Hematopoietic multipotent progenitor cell treated with erythropoietin and hydrocortisone succinate and interleukin-3 and kit ligand, for 4 days (in vitro differentiated cells): ENCODE data around the gene STAG3.
A peak's percentile ranks its signal among the peaks of the same experiment; 100 is the strongest.
"Not testable (repeated sequence)": the region's sequence is repeated elsewhere in the genome, so short reads cannot be mapped to it uniquely, and the experiment has no call there.

Source experiments
- DNase-seq: peaks from one replicate; pipeline ENCODE4 v3.0.0-alpha.2; 2015

Gene STAG3, protein sequence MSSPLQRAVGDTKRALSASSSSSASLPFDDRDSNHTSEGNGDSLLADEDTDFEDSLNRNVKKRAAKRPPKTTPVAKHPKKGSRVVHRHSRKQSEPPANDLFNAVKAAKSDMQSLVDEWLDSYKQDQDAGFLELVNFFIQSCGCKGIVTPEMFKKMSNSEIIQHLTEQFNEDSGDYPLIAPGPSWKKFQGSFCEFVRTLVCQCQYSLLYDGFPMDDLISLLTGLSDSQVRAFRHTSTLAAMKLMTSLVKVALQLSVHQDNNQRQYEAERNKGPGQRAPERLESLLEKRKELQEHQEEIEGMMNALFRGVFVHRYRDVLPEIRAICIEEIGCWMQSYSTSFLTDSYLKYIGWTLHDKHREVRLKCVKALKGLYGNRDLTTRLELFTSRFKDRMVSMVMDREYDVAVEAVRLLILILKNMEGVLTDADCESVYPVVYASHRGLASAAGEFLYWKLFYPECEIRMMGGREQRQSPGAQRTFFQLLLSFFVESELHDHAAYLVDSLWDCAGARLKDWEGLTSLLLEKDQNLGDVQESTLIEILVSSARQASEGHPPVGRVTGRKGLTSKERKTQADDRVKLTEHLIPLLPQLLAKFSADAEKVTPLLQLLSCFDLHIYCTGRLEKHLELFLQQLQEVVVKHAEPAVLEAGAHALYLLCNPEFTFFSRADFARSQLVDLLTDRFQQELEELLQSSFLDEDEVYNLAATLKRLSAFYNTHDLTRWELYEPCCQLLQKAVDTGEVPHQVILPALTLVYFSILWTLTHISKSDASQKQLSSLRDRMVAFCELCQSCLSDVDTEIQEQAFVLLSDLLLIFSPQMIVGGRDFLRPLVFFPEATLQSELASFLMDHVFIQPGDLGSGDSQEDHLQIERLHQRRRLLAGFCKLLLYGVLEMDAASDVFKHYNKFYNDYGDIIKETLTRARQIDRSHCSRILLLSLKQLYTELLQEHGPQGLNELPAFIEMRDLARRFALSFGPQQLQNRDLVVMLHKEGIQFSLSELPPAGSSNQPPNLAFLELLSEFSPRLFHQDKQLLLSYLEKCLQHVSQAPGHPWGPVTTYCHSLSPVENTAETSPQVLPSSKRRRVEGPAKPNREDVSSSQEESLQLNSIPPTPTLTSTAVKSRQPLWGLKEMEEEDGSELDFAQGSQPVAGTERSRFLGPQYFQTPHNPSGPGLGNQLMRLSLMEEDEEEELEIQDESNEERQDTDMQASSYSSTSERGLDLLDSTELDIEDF

DNA sequence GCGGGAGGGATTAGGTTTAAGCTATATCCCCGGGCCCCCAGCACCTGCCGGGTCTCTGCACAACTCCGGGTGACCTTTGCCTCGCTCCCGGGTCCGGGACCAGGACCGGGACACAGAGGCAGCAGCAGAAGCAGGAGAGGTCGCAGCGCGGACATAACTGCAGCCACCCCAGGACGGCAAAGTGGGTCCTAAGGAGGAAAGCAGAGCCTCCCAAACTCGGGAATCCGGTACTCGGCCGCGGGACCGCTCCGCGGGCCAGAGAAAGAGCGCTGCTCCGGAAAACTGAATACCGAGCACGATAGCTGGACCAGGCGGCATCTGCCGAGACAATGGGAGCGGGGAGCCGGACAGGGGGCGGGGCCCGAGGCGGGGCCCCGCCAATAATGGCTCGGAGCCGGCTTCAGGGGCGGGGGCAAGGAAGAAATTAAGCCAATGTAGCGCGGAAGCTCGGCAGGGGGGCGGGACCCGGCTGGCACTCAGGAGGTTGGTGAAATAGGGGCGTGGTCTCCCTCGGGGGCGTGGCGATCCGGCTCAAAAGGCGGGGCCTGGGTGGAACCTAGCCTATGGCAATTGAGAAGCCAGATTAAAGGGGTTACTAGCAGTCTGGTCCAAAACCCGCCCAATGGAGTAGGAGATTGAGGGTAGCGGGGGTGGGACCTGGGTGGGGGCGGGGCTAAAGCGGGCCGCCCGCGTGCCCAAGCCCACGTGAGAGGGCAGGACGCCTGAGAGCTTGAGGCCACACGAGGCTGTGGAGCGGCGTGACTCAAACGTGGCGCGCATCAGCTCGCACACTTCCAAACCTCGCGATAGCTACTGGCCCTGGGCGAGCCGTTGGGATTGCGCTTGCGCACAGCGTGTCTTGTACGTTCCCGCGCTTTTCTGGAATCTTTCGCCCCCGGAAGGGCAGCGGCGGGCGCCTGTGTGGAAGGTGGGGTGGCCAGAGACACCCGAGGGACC lies at the start of gene STAG3, which contains the start of gene GPC2:
Gene STAG3 (plus strand): TSS at position 874 of the 957 bp plus-strand sequence. CDS start 2,639 bp downstream, outside the sequence.
Gene GPC2 (minus strand): TSS at position 337 of the 957 bp plus-strand sequence. CDS start 182 bp downstream, at position 155.
- peak; percentile 98 for DNase-seq

DNA sequence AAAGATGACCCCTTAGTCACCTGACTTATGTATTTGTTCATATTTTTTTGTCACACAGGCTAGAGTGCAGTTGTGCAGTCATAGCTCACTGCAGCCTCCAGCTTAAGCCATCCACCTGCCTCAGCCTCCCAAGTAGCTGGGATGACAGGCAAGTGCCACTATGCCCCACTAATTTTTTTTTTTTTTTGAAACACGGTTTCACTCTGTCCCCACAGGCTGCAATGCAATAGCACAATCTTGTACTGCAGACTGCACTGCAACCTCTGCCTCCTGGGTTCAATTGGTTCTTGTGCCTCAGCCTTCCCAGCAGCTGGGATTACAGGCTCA lies 49.1 kb upstream of the STAG3 start:
- DNase-seq: no peak

DNA sequence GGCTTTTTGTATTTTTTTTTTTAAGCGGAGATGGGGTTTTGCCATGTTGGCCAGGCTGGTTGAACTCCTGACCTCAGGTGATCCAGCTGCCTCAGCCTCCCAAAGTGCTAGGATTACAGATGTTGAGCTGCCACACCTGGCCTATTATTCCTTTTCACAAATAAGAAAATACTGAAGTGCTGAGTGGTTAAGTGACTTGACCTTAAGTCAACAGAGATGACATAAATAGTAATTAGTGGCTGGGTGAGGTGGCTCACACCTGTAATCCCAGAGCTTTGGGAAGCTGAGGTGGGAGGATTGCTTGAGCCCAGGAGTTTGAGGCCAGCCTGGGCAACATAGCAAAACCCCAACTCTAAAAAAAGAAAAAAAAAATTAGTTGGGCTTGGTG lies 47.5 kb upstream of the STAG3 start:
- DNase-seq: not testable (repeated sequence)

DNA sequence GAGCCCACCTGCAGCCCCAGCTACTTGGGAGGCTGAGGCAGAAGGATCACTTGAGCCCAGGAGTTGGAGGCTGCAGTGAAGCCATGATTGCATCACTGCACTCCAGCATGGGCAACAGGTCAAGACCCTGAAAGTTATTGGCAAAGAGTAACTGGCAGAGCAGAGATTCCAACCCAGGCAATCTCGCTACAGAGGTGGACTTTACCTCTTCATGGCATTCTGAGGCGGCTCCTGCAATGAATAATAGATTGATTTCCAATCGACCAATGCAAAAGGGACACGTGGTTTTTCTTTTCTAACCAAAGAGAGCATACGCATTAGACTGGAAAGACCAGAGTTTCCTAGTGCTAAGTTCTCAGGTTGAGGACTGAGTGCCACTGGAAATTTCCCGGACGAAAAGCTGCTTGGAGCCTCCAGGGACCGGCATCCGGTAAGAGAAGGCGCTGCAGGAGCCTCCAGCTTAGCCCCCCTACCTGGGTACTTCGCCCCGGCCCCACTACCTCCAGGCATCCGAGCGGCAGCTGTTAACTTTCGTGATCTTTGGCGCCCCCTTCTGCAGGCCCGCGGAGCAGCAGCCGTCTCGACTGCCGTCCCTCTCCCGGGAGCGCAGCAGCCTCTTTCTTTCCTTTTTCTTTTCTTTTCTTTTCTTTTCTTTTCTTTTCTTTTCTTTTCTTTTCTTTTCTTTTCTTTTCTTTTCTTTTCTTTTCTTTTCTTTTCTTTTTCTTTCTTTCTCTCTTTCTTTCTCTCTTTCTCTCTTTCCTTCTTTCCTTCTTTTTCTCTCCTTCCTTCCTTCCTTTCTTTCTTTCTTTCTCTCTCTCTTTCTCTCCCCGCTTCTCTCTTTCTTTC lies 46.9 kb upstream of the STAG3 start:
- peak; percentile 85 for DNase-seq

DNA sequence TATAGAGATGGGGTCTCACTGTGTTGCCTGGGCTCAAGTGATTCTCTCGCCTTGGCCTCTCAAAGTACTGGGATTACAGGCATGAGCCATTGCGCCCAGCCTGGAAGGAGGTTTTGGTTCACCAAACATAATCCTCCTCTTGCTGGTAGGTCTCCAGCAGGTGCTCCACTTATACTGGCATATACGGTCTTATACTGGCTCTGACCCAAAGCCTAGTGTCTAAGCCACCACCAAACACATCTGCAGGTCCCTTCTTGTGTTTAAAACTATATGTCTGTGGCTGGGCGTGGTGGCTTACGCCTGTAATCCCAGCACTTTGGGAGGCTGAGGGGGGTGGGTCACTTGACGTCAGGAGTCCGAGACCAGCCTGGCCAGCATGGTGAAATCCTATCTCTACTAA lies 45.6 kb upstream of the STAG3 start:
- no peak for DNase-seq

DNA sequence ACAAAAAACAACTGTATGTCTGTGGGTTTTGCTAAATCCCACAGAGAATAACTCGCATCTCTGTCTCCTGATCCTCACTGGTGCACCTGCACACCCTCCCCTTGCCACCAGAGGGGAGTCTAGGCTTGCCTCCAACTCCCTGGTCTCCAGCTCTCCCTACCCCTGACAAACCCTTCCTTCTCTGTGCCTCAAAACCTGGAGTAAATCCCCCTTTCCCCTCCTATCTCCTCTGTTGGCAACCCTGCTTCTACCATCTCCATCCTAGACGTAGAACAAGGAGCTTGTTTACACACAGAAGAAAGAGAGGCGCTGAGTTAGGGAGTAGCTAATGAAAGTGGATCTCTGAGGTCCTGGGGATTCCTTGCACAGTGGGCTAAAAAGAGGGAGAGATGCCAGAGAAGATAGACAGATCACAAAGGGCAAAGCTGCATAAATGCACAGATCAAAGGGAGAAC lies 45.0 kb upstream of the STAG3 start:
- peak; percentile 84 for DNase-seq

DNA sequence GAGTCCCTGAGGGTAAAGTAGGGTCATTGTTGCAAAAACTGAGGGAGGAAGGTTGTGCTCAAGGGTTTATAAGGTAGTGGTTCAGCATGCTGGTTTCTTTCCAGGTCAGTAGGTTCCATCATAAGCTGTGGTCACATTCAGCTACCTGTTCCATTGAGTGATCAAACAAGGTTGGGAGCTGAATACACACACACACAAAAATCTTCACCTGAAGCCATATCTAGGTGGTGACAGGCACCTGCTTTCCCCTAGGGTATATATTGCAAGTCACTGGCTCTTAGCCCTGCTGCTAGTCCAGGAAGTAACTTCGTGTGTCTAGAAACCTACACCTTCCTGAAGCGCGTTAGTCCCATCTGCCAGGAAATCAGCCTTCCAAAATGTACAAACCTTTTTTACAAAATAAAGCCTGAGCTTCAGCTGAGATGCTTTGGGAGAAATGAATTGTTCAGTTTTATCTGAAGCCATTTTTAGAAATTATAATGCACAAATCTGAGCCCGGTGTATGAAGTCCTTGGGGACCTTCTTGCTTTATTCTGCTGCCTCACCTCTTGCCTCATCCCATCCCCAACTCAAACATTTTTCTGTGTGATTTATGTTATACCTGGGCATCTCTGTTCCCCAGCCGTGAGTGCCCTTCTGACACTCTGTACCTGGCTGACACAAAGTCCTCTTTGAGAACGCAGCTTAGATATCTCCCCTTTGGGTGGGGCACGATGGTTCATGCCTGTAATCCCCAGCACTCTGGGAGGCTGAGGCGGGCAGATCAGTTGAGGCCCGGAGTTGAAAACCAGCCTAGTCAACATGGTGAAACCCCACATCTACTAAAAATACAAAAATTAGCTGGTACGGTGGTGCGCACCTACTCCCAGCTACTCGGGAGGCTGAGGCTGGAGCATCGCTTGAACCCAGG lies 39.6 kb upstream of the STAG3 start:
- no peak for DNase-seq

DNA sequence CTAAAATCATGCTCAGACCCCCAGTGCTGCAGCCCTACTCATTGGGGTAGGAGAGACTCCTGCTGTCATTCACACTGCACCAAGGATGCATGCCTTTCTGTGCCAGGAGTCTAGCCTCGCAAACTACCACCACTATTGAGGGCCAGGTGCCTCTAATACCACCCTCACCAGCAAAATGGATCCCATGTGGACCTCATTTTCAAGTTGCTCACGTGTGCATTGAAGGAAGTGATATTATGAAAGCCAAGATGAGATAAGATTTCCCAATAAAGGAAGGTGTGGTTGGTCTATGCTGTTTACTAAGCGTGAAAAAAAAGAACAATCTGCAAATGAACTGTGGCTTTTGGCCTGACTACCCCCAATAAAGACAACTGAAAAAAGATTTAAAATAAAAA lies 36.2 kb upstream of the STAG3 start:
- DNase-seq: peak; percentile 60

DNA sequence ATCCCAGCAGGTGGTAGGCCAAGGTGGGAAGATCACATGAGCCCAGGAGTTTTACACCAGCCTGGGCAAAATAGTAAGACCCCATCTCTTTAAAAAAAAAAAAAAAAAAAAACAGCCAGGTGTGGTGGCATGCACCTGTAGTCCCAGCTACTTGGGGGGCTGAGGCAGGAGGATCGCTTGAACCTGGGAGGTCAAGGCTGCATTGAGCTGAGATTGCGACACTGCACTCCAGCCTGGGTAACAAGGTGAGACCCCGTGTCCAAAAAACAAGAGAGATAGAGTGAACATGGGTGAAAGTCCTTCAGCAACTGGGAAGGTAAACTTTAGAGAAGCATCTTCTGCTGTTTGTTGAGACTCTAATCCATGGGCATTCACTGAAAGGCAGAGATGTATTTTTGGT lies 35.3 kb upstream of the STAG3 start:
- DNase-seq: no peak

DNA sequence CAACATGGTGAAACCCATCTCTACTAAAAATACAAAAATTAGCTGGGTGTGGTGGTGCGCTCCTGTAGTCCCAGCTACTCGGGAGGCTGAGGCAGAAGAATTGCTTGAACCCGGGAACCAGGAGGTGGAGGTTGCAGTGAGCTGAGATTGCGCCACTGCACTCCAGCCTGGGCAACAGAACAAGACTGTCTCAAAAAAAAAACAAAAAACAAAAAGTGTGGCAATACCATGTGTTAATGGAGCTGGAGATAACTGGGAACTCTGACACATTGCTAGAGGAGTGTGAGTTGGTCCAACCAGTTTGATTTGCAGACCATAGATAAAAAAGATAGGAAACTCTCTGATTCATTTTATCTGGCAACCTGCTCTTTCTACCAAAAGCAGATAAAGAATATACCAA lies 31.4 kb upstream of the STAG3 start:
- DNase-seq: peak; percentile 68

DNA sequence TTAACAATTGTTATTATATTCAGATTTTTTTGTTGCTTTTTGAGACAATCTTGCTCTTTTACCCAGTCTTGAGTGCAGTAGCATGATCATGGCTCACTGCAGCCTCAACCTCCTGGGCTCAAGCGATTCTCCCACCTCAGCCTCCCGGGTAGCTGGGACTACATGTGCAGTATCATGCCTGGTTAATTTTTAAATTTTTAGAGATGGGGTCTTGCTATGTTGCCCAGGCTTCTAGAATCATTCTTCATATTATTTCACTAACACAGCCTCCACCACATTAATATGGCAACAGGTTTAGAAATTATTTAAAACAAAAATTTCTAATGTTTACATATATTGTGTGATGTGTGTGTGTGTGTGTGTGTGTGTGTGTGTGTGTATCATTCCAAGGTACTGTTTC lies 30.4 kb upstream of the STAG3 start:
- no peak for DNase-seq

DNA sequence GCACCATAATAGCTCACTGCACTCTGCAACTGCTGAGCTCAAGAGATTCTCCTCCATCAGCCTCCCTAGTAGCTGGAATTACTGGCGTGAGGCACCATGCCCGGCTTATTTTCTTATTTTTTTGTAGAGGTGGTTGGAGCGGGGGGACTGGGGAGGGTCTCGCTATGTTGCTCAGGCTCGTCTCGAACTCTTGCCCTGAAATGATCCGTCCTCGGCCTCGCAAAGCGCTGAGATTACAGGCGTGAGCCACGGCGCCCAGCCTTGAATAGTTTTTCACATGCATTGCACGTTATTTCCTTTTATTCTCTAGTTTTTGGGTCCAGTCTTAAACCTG lies 29.5 kb upstream of the STAG3 start:
- DNase-seq: no peak

DNA sequence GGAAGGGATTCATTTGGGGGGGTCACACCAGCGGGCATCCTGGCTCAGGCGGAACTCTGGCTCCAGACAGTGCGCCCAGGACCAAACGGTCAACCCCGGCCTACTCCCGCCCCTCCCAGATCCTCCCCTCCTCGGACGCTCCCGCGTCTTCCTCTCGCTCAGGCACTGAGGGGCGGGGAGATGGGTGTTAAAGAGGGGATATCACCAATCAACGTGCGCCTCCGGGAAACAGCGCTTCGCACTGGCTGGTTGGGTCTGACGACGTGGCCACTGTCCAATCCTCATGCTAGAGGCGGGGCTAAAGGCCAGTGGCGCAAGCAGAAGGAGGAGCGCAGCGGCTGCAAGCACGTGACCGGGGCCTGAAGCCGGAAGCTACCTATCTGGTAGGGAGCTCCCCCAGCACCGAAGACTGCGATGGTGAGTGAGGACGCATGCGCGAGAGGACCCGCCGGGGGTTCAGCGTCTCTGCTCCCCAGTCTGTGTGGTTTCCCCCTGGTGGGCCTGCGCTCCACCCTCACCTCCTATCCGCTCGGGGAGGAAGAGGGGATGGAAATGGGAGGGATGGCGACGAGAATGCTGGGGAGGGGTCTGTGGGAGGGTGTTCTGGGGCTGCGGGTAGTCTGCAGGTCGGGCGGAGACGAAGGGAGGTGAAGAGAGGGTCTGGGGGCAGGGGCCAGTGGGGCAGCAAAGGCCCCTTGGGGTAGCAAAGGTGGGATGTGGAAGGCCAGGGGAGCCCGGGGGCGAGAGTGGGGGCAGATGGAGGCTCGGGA lies 29.0 kb upstream of the STAG3 start, which contains the start of gene LAMTOR4:
Gene LAMTOR4 (plus strand): TSS at position 360 of the 770 bp plus-strand sequence. CDS start 55 bp downstream, at position 415.
- DNase-seq: peak; percentile 100

DNA sequence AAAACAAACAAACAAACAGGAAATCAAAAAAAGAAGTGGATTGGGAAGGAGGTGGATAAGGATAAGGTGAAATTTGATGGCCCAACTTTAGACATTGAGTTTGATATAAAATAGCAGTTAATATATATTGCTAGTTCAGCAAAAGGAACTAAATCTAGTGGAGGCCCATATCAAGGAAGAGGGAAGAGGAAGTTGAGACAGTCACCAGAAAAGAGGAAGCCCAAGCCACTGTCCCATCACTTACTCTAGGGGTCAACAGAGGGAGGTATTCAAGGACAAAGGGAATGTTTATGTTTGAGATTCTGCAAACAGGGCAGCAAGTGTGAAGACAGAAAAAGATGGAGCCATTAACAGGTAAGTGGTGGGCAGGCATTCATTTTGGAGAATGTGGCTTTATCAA lies 25.3 kb upstream of the STAG3 start:
- DNase-seq: peak; percentile 77

DNA sequence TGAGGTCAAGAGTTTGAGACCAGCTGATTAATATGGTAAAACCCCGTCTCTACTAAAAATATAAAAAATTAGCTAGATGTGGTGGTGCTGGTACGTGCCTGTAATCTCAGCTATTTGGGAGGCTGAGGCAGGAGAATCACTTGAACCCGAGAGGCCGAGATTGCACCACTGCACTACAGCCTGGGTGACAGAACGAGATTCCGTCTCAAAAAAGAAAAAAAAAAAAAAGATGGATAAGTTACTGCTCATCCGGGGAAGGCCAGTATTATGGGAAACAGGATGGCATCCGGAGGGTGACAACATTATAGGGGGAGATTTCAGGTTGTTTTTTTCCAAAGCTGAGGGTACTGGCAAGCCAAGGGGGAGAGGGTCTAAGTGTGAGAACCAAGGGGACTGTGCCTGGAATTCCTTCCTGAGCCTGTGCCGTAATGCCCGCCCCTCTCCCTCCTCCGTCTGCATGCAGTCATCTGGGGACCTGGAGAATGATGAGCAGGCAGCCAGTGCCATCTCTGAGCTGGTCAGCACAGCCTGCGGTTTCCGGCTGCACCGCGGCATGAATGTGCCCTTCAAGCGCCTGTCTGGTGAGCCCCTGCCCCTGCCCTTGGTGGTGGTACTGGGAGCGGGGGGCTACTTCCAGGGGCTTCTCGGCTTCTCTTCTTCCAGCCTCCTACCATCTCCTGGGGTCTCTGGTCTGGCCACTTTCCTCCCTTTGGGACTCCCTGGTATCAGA lies 24.6 kb upstream of the STAG3 start:
- no peak for DNase-seq

DNA sequence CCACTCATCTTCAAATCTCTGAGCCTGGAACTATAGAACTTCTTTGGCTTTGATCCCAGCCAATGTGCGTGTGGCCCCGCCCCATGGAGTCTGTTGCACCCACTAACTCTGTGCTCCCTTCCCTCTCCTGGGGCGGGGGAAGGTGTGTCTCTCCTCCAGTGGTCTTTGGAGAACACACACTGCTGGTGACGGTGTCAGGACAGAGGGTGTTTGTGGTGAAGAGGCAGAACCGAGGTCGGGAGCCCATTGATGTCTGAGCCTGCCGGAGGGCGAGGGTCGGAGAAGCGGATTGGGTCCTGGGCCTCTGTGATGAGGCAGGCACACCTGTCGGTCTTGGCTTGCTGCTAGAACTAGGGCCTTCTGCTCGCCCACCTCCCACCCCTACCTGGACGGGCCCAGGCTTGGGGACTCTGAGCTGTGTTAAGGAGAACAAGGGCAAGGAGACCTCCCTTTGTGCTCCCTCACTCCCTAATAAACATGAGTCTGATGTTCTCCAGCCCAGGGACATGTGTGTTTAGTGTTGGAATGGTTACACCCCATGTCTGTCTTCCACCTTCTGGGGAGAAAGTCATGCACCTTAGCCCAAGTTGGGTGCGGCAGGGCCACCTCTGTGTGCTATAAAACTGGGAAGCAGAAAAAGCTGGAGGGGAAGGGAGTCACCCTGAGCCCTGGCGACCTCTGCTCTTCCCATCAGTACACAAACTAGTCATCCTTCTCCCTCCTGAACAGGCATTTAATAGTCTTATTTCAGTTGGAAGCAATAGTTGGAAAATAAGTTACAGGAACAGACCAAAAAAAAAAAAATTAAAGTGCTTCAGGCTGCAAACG lies 23.8 kb upstream of the STAG3 start:
- peak; percentile 52 for DNase-seq
